GM10266 (cell line): ENCODE data around the gene SH3RF3.

Experiments used
- DNase-seq: peaks from one replicate; pipeline ENCODE4 v3.0.0; 2012; ENCODE audit errors: extremely low spot score
- TF ChIP-seq, protein P1 (sequence below): IDR thresholded peaks from 2 replicates; pipeline ENCODE4 v1.5.1; 2012; ENCODE audit warnings: mild to moderate bottlenecking, low read depth; ENCODE audit not compliant: control insufficient read depth, insufficient read depth; ENCODE audit errors: missing control alignments

Gene SH3RF3

GRCh38 chr2:109301746-109302145 is 172.7 kb downstream of the SH3RF3 start:
- DNase-seq, result no peak
- TF ChIP-seq, protein P1, sequence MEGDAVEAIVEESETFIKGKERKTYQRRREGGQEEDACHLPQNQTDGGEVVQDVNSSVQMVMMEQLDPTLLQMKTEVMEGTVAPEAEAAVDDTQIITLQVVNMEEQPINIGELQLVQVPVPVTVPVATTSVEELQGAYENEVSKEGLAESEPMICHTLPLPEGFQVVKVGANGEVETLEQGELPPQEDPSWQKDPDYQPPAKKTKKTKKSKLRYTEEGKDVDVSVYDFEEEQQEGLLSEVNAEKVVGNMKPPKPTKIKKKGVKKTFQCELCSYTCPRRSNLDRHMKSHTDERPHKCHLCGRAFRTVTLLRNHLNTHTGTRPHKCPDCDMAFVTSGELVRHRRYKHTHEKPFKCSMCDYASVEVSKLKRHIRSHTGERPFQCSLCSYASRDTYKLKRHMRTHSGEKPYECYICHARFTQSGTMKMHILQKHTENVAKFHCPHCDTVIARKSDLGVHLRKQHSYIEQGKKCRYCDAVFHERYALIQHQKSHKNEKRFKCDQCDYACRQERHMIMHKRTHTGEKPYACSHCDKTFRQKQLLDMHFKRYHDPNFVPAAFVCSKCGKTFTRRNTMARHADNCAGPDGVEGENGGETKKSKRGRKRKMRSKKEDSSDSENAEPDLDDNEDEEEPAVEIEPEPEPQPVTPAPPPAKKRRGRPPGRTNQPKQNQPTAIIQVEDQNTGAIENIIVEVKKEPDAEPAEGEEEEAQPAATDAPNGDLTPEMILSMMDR, result no peak

DNA sequence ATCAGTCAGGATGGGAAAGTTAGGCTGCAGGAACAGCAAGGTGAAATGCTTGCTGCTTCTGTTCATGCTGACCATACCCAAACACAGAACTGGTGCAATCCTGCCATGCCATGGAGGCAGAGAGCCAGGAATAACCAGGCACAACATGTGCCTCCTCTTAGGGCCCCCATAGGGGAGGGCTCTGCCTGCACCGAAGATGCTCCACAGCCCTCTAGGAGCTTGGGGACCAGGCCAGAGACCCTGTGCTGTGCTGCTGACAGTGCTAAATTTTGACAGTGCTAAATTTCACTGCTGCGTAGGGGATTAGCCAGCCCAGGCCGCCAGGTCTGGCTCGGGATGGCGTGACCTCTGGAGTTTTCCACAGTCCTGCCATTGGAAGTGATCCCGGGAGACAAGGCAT is 173.3 kb downstream of the SH3RF3 start:
- no peak for DNase-seq
- TF ChIP-seq, protein P1, result no peak

DNA sequence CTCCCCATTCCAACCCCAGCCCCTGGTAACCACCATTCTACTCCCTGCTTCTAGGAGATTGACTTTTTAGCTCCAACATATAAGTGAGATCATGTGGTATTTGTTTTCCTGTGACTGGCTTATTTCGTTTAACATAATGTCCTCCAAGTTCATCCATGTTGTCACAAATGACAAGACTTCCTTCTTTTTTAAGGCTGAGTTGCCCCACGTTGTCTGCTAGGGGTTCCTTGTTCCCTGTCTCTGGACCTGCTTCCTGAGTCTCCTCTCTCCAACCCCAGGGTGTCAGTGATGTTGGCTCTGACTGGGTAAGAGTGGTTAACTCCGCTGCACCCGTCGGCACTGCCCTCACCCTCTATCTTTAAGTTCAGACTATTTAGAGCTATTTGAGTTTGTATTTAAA is 175.2 kb downstream of the SH3RF3 start:
- DNase-seq, result no peak
- TF ChIP-seq, protein P1, result no peak

GRCh38 chr2:109304731-109305470 is 175.9 kb downstream of the SH3RF3 start:
- DNase-seq, result no peak
- TF ChIP-seq, protein P1, result no peak

DNA sequence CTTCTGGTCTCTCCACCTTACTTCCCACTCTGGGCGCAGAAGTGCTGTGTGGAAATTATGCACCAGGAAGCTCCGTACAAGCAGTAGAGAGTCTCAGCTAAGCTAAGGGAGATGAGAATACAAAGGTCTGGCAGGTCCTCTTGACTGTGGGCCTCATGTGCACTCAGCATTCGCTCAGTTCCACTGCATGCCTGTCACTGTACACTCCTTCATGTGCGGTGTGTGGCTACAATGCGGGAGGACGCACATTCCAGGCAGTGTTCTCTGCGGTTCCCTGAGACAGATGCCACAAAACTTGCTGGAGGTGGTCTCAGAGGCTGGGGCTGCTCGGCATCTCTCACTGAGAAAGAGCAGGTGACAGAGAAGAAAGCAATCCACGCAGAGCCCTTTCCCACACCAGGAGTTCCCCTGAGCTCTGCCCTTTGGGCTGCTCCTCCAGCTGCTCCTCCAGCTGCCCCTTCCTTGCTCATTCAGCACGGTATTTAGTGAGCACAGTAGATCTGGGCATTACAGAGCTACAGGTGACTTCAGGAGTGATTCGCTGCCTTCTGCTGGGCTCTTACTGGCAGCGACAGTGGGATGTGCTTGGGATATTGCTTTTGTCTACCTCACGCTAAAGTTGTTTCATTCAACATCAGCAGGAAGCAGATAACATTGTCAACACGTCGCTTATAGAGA is 176.6 kb downstream of the SH3RF3 start:
- TF ChIP-seq, protein P1, result no peak
- DNase-seq, result no peak

DNA sequence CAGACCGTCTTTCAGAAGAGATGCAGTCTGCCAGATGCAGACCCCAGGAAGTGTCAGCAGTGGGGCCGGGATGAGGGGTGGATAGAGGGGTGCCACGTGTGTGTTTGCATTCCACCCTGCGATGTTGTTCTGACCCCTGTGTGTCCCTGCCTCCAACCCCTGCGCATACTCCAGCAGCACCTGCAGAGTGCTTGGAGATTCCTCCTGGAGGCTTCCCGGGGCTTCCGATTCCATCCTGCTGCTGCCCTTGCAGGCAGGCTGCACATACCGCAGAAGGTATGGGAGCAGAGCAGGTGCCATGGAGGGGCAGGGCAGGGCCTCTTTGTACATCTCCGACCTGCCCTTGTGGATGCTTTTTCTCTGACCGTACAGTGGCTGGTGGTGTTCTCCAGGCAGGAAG is 177.2 kb downstream of the SH3RF3 start:
- DNase-seq, result no peak

More for the DNA sequence above, 177.2 kb downstream of the SH3RF3 start:
- TF ChIP-seq, protein P1, result no peak
